Measurements from ENCODE around the gene OPN1MW3. TPM values are rescaled to one million over a fixed set of nuclear protein-coding genes. Genes with fewer than 3 reads are reported as not detected.

The OPN1MW3 gene
- total and polyA plus RNA-seq, 2 experiments from 2014 or later, result not detected

GRCh38 chrX:154303476-154303875, 46.1 kb downstream of the OPN1MW3 start:
- H2AFZ ChIP-seq, result no peak overlapping the region

GRCh38 chrX:154304846-154305245, 47.5 kb downstream of the OPN1MW3 start:
- 77 to 84% methylated on average over 8 to 10 of the region's 10 CpGs for WGBS, 2 experiments (ENCODE audit: low coverage in 1 of 2, low lambda C conversion rate in 2 of 2, missing lambda C conversion rate in 2 of 2)
- Histone ChIP-seq H3K4me2 (ENCODE audit: unreplicated experiment) (no peak overlapping the region), H3K27me3 (replicated peaks; ENCODE audit: insufficient read depth) (no peaks in the 10 kb centered on the region), H3K9me2 (ENCODE audit: insufficient read depth) (no peaks in the 10 kb centered on the region), H3K9me3 (ENCODE audit: low read depth) (no peaks in the 10 kb centered on the region), H3F3A (ENCODE audit: insufficient read depth) (no peaks in the 10 kb centered on the region), H3K9ac (no peak overlapping the region), H3K79me2 (ENCODE audit: insufficient read depth) (no peaks in the 10 kb centered on the region), H3K4me1 (ENCODE audit: insufficient read depth) (no peaks in the 10 kb centered on the region), H2AFZ (no peak overlapping the region), H3K27ac (no peak overlapping the region), H3K4me3 (no peak overlapping the region), H3K36me3 (ENCODE audit: low read depth) (no peaks in the 10 kb centered on the region), H4K20me1 (ENCODE audit: insufficient read depth) (no peaks in the 10 kb centered on the region)
- in situ Hi-C loops (cut with MboI), result no loop called here
- DNase-seq, result no peak
- no peak for TF ChIP-seq EZH2phosphoT487 (IDR thresholded peaks at IDR 0.05; ENCODE audit: insufficient read depth, low read depth)
- TF ChIP-seq EZH2 (IDR thresholded peaks at IDR 0.05; ENCODE audit: insufficient read depth, poor library complexity, severe bottlenecking), result no peak

More at GRCh38 chrX:154303476-154303875, 46.1 kb downstream of the OPN1MW3 start:
- Histone ChIP-seq H3K27ac (no peak overlapping the region), H3K9me2 (ENCODE audit: insufficient read depth) (no peaks in the 10 kb centered on the region), H3K4me3 (no peak overlapping the region), H3K36me3 (ENCODE audit: low read depth) (no peaks in the 10 kb centered on the region), H3K4me1 (ENCODE audit: insufficient read depth) (no peaks in the 10 kb centered on the region), H3K4me2 (ENCODE audit: unreplicated experiment) (no peak overlapping the region), H3K9me3 (ENCODE audit: low read depth) (no peaks in the 10 kb centered on the region), H3F3A (ENCODE audit: insufficient read depth) (no peaks in the 10 kb centered on the region), H3K9ac (no peak overlapping the region), H3K27me3 (replicated peaks; ENCODE audit: insufficient read depth) (no peaks in the 10 kb centered on the region), H3K79me2 (ENCODE audit: insufficient read depth) (no peaks in the 10 kb centered on the region), H4K20me1 (ENCODE audit: insufficient read depth) (no peaks in the 10 kb centered on the region)
- WGBS, 2 experiments (ENCODE audit: low coverage in 1 of 2, low lambda C conversion rate in 2 of 2, missing lambda C conversion rate in 2 of 2), result 33 to 38% methylated on average over 5 to 8 of the region's 8 CpGs
- in situ Hi-C loops (cut with MboI), result no loop called here
- no peak for DNase-seq
- TF ChIP-seq EZH2phosphoT487 (IDR thresholded peaks at IDR 0.05; ENCODE audit: insufficient read depth, low read depth), result no peak
- TF ChIP-seq EZH2 (IDR thresholded peaks at IDR 0.05; ENCODE audit: insufficient read depth, poor library complexity, severe bottlenecking), result no peak

DNA sequence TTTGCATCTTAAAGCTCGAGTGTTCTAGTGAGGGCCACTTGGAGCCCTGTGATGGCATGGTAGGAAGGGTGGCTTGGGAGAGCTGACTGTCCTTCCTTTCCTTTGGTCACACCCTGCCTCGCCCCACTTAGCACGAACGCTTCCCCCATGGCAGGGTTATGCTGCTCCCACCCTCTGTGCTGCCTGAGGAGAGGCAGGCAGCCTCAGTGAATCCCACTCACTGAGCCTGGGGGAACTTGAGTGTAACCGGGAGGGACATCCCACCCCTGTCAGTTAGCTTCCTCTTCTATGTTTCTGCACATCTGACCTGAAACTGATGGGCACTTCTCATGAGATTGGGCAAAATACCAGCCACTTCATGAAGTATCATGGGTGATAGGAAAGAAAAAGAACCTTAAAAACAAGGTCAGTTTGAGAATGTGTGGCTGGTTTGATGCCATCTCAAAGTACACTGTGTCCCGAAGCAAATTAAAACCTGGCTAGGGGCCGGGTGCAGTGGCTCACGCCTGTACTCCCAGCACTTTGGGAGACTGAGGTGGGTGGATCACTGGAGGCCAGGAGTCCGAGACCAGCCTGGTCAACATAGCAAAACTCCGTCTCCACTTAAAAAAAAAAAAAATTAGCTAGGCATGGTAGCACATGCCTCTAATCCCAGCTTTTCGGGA, 48.3 kb downstream of the OPN1MW3 start:
- TF ChIP-seq EZH2phosphoT487 (IDR thresholded peaks at IDR 0.05; ENCODE audit: insufficient read depth, low read depth) (no peak), EZH2 (IDR thresholded peaks at IDR 0.05; ENCODE audit: insufficient read depth, poor library complexity, severe bottlenecking) (no peak)
- H3K79me2 ChIP-seq (ENCODE audit: insufficient read depth), result no peaks in the 10 kb centered on the region
- 23 to 39% methylated on average over 8 to 11 of the region's 11 CpGs for WGBS, 2 experiments (ENCODE audit: low coverage in 1 of 2, low lambda C conversion rate in 2 of 2, missing lambda C conversion rate in 2 of 2)

DNA sequence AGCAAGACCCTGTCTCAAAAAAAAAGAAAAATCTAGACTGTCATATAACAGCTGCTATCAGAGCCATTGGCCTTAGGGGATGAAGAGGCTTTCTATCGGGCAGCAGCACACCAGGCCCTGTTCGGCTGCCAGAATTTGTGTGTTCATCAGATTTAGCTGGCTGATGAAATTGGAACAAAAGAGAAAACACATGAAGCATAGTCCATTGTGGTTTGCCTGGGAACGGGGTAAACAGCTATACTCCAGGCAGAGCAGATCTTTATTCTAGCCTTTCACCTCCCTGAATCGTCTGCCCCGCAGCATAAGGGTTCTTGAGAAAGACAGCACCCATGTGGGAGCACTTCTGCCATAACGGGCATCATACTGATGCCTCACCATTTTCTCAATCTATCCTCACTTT, 49.8 kb downstream of the OPN1MW3 start:
- no peaks in the 10 kb centered on the region for H3K9me3 ChIP-seq (ENCODE audit: low read depth)
- no peak overlapping the region for H2AFZ ChIP-seq
- no peak for TF ChIP-seq EZH2phosphoT487 (IDR thresholded peaks at IDR 0.05; ENCODE audit: insufficient read depth, low read depth)
- TF ChIP-seq EZH2 (IDR thresholded peaks at IDR 0.05; ENCODE audit: insufficient read depth, poor library complexity, severe bottlenecking), result no peak
- H3K4me1 ChIP-seq (ENCODE audit: insufficient read depth), result no peaks in the 10 kb centered on the region
- in situ Hi-C loops (cut with MboI), result no loop called here
- no peak overlapping the region for H3K4me2 ChIP-seq (ENCODE audit: unreplicated experiment)
- no peaks in the 10 kb centered on the region for H4K20me1 ChIP-seq (ENCODE audit: insufficient read depth)
- no peaks in the 10 kb centered on the region for H3F3A ChIP-seq (ENCODE audit: insufficient read depth)
- no peaks in the 10 kb centered on the region for H3K27me3 ChIP-seq (replicated peaks; ENCODE audit: insufficient read depth)
- peak; percentile 6 for DNase-seq
- H3K9me2 ChIP-seq (ENCODE audit: insufficient read depth), result no peaks in the 10 kb centered on the region
- no peak overlapping the region for H3K4me3 ChIP-seq
- H3K9ac ChIP-seq, result no peak overlapping the region
- 40 to 54% methylated on average over 6 of the region's 6 CpGs for WGBS, 2 experiments (ENCODE audit: low coverage in 1 of 2, low lambda C conversion rate in 2 of 2, missing lambda C conversion rate in 2 of 2)
- H3K27ac ChIP-seq, result no peak overlapping the region
- H3K36me3 ChIP-seq (ENCODE audit: low read depth), result no peaks in the 10 kb centered on the region
- H3K79me2 ChIP-seq (ENCODE audit: insufficient read depth), result no peaks in the 10 kb centered on the region

More for the DNA sequence above, 48.3 kb downstream of the OPN1MW3 start:
- no peaks in the 10 kb centered on the region for H3F3A ChIP-seq (ENCODE audit: insufficient read depth)
- no peaks in the 10 kb centered on the region for H3K27me3 ChIP-seq (replicated peaks; ENCODE audit: insufficient read depth)
- H3K27ac ChIP-seq, result no peak overlapping the region
- no peak overlapping the region for H2AFZ ChIP-seq
- no peaks in the 10 kb centered on the region for H3K4me1 ChIP-seq (ENCODE audit: insufficient read depth)
- no peak overlapping the region for H3K9ac ChIP-seq
- in situ Hi-C loops (cut with MboI), result no loop called here
- H3K9me2 ChIP-seq (ENCODE audit: insufficient read depth), result no peaks in the 10 kb centered on the region
- no peak overlapping the region for H3K4me2 ChIP-seq (ENCODE audit: unreplicated experiment)
- no peaks in the 10 kb centered on the region for H4K20me1 ChIP-seq (ENCODE audit: insufficient read depth)
- no peaks in the 10 kb centered on the region for H3K36me3 ChIP-seq (ENCODE audit: low read depth)
- no peak for DNase-seq
- H3K4me3 ChIP-seq, result no peak overlapping the region
- H3K9me3 ChIP-seq (ENCODE audit: low read depth), result no peaks in the 10 kb centered on the region
